SU-DHL-6 (cell line): ENCODE data around the gene MLC1.

ENCODE experiments used
- H2AFZ ChIP-seq: fragments of 200-600 bp; sonication (generic); 2 replicates; pipeline ENCODE4 v1.6.1; 2014; ENCODE audit warnings: low read depth, mild to moderate bottlenecking, moderate library complexity, mixed read lengths, antibody characterized with exemption, low read length; ENCODE audit not compliant: severe bottlenecking
- H3F3A ChIP-seq: fragments of 200-600 bp; shearing (Covaris generic); 2 replicates; pipeline ENCODE4 v1.6.0; 2016; ENCODE audit warnings: antibody characterized with exemption, mild to moderate bottlenecking; ENCODE audit not compliant: insufficient read depth
- H3K27ac ChIP-seq: fragments of 200-600 bp; sonication (generic); 2 replicates; pipeline ENCODE4 v1.5.1; 2016; ENCODE audit warnings: low read depth, mild to moderate bottlenecking, low read length, moderate library complexity, mixed read lengths
- H3K27me3 ChIP-seq: fragments of 200-600 bp; sonication (generic), shearing (Covaris generic); 2 replicates; pipeline ENCODE4 v1.6.0; 2014; ENCODE audit warnings: mild to moderate bottlenecking, low read length
- H3K36me3 ChIP-seq: fragments of 200-600 bp; sonication (generic); 2 replicates; pipeline ENCODE4 v1.6.1; 2014; ENCODE audit warnings: mild to moderate bottlenecking, low read length, mixed read lengths
- H3K4me2 ChIP-seq: fragments of 300-600, 200-600 bp; shearing (Covaris generic), sonication (generic); 2 replicates; pipeline ENCODE4 v1.6.0; 2014; ENCODE audit warnings: low read length, low read depth, mild to moderate bottlenecking; ENCODE audit not compliant: poor library complexity, severe bottlenecking
- H3K4me3 ChIP-seq: fragments of 200-600 bp; sonication (generic); 2 replicates; pipeline ENCODE4 v1.5.1; 2014; ENCODE audit warnings: antibody characterized with exemption, low read length, mild to moderate bottlenecking, mixed read lengths; ENCODE audit not compliant: insufficient read depth, poor library complexity, severe bottlenecking
- H3K79me2 ChIP-seq: fragments of 200-600 bp; sonication (generic); 2 replicates; pipeline ENCODE4 v1.6.1; 2014; ENCODE audit warnings: mild to moderate bottlenecking, low read length, moderate library complexity; ENCODE audit not compliant: insufficient read depth
- H3K9ac ChIP-seq: fragments of 200-600 bp; sonication (generic); 2 replicates; pipeline ENCODE4 v1.7.0; 2014; ENCODE audit warnings: mild to moderate bottlenecking, low read length
- H3K9me2 ChIP-seq: fragments of 200-600 bp; sonication (generic); replicated peaks from 2 replicates; pipeline ENCODE4 v1.6.1; 2014; ENCODE audit warnings: low read length; ENCODE audit not compliant: insufficient read depth
- H3K9me3 ChIP-seq: fragments of 200-600 bp; sonication (generic); 2 replicates; pipeline ENCODE4 v1.6.1; 2014; ENCODE audit warnings: low read length, mixed read lengths; ENCODE audit not compliant: insufficient read depth
- H4K20me1 ChIP-seq: fragments of 200-600 bp; sonication (generic); 2 replicates; pipeline ENCODE4 v1.6.1; 2014; ENCODE audit warnings: low read depth, mild to moderate bottlenecking, antibody characterized with exemption, low read length, moderate library complexity, mixed read lengths
- CTCF ChIP-seq: fragments of 200-600 bp; sonication (generic); IDR thresholded peaks from one replicate; pipeline ENCODE4 v1.5.1; 2017; ENCODE audit warnings: antibody characterized with exemption, mild to moderate bottlenecking, low read length, moderate library complexity; ENCODE audit not compliant: insufficient read depth, poor library complexity, severe bottlenecking
- EZH2phosphoT487 ChIP-seq: fragments of 200-600 bp; sonication (generic), shearing (Covaris generic); conservative IDR thresholded peaks from 2 replicates; pipeline ENCODE4 v1.6.1; 2018; ENCODE audit warnings: mild to moderate bottlenecking, antibody characterized with exemption, low read length, moderate library complexity, mixed read lengths

The MLC1 gene

DNA sequence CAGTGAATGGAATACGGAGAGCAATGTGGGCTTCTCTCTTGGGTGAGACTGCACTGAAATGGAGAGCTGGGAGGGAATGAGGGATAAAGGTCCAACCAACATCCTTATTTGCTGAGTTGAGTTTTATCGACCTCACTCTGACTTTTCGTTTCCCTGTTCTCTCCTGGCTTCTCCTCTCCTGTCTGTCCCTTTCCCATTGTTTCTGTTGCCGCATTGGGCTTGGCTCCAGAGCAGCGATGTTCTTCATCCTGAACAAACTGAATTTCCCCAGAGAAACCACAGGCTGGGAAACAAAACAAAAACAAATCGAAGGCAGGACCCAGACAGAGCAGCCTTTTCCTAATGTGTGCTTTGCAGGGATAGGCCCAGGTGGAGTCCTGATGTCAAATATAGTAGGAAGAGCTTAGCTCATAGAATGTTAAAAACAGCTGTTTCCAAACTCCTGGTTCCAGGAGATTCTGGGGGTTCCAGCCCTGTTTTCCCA, 34.6 kb upstream of the MLC1 start:
- H3K9ac ChIP-seq = no peak overlapping the region
- H3K9me3 ChIP-seq = peaks cover 5% of the 10 kb centered on the region; the same call in 1 of the 2 replicates
- no peaks in the 10 kb centered on the region for H4K20me1 ChIP-seq
- no peak overlapping the region for H3K27ac ChIP-seq
- no peak overlapping the region for H2AFZ ChIP-seq
- no peak overlapping the region for H3K4me3 ChIP-seq
- 0 out of 2 replicates have a peak, but pooled peaks have one; percentile 76 for TF ChIP-seq EZH2phosphoT487
- no peak for TF ChIP-seq CTCF
- H3K9me2 ChIP-seq = no peaks in the 10 kb centered on the region
- no peaks in the 10 kb centered on the region for H3K36me3 ChIP-seq
- H3K79me2 ChIP-seq = no peaks in the 10 kb centered on the region
- no peaks in the 10 kb centered on the region for H3F3A ChIP-seq
- H3K4me2 ChIP-seq = no peak overlapping the region
- no peaks in the 10 kb centered on the region for H3K27me3 ChIP-seq

DNA sequence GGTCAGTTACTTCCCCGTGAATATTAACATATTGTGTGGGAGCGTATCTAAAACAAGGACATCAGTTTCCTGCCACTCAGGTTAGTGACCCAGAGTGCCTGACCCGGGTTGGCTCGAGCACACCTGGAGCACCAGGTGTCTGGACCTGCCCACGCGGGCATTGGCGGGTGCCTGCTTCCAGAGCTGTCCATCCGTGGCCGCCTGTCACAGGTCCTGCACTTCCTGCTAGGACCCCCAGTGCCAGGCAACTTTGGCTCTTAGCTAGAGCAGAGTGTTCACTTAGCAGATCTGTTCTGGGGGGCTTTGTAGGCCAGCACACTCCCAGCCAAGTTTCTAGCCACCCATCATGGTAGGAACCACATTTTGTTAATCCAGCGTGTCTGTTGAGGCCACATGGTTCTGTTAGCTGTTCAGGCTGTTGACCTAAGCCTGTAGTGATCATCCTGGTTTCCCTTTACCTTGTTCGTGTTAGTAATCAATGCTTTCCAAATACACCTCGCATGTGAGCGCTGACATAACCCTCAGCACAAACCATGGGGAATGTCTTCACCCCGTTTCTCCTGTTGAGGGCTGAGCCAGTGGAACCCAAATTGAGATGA, 34.0 kb upstream of the MLC1 start:
- Histone ChIP-seq H3K9ac (no peak overlapping the region), H3K27ac (no peak overlapping the region), H3K9me2 (no peaks in the 10 kb centered on the region), H4K20me1 (no peaks in the 10 kb centered on the region), H3K9me3 (peaks cover 5% of the 10 kb centered on the region; the same call in 1 of the 2 replicates), H3K36me3 (no peaks in the 10 kb centered on the region), H3K27me3 (no peaks in the 10 kb centered on the region), H3K4me2 (no peak overlapping the region), H3K4me3 (no peak overlapping the region), H3F3A (no peaks in the 10 kb centered on the region), H2AFZ (no peak overlapping the region), H3K79me2 (no peaks in the 10 kb centered on the region)
- no peak for TF ChIP-seq CTCF
- no peak for TF ChIP-seq EZH2phosphoT487

DNA sequence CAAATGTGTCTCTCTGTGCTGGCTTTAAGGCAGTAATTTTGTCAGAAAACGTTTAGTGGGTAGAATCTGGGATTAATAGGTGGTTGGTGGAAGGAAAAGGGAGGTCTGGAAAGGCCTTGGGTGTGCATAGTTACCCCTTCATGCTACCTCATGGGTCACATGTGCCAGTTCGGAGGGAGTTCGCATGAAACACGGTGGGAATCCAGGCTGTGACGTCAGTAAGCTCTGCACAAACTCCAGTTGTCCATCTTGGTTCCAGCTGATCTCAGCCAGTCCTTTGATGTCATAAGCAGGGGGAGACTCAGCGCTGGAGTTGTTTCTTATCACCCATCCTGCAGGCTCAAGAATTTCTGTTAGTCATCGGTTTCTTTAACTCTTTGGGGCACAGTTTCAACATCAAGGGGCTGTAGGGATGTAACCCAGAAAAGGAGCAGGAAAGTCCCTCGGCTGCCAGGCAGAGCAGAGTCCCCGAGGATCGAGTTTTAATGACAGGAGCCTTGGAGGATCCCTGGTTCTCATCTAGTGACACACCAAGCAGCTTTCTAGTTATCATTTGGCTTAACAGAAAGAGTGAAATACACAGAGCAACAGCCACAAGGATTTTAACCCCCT, 33.4 kb upstream of the MLC1 start:
- no peaks in the 10 kb centered on the region for H3K79me2 ChIP-seq
- H3K9me2 ChIP-seq = no peaks in the 10 kb centered on the region
- H2AFZ ChIP-seq = no peak overlapping the region
- TF ChIP-seq EZH2phosphoT487 (no peak), CTCF (no peak)
- no peaks in the 10 kb centered on the region for H4K20me1 ChIP-seq
- no peak overlapping the region for H3K9ac ChIP-seq
- H3K27ac ChIP-seq = no peak overlapping the region
- no peaks in the 10 kb centered on the region for H3K27me3 ChIP-seq
- no peak overlapping the region for H3K4me2 ChIP-seq
- peaks cover 5% of the 10 kb centered on the region; the same call in 1 of the 2 replicates for H3K9me3 ChIP-seq
- no peaks in the 10 kb centered on the region for H3K36me3 ChIP-seq
- no peaks in the 10 kb centered on the region for H3F3A ChIP-seq
- no peak overlapping the region for H3K4me3 ChIP-seq
